ENCODE measurements around the gene RNF145.

DNA sequence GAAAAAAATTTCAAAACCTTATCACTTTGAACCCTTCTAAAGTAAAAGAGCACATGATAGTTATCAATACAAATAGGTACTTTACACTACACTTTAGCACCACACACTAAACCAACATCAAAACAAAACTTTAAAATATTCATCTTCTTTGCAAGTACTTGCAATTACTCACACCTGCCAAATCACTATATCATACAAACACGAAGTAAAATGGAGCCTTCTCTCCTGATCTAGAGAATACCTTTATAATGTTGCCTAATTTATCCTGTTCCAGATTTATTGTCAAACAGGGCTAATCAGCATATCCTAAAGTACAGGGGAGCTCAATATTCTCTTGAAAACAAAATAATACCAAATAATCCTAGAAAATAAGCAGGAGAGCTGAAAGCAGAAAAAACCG lies 3.0 kb downstream of the RNF145 start:
- TF ChIP-seq CTCF (IDR thresholded peaks at IDR 0.05; ENCODE audit: low read length) (no peak), EZH2 (IDR thresholded peaks at IDR 0.05; ENCODE audit: borderline replicate concordance, low read length) (no peak)

Measured in OCI-LY1 (cell line).